ENCODE results near the gene RFC5.

Gene RFC5

DNA sequence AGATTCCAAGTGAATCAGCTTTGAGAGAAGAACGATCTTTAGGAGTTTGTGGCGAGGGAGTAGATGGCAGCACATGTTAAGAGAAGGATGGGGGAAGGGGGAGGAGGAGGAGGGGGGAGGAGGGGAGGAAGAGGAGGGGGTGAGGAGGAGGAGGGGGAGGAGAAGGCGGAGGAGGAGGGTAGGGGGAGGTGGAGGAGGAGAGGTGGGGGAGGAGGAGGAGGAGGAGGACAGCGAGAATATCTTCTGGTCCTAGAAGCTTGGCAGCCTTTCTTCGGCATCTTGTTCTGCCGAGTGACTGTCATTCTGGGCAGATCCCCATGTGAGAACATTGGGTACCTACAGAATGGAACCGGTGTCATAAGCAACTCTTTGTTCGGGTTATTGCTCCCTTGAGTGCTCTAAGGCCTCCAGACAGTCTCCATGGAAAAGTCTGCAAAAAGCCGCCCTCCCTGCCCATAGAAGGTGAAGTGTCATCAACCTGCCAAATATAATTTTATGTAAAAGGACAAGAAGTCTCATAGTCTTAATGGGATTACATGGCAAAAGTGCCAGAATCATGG lies 6.9 kb downstream of the RFC5 start:
- TF ChIP-seq, protein P1, sequence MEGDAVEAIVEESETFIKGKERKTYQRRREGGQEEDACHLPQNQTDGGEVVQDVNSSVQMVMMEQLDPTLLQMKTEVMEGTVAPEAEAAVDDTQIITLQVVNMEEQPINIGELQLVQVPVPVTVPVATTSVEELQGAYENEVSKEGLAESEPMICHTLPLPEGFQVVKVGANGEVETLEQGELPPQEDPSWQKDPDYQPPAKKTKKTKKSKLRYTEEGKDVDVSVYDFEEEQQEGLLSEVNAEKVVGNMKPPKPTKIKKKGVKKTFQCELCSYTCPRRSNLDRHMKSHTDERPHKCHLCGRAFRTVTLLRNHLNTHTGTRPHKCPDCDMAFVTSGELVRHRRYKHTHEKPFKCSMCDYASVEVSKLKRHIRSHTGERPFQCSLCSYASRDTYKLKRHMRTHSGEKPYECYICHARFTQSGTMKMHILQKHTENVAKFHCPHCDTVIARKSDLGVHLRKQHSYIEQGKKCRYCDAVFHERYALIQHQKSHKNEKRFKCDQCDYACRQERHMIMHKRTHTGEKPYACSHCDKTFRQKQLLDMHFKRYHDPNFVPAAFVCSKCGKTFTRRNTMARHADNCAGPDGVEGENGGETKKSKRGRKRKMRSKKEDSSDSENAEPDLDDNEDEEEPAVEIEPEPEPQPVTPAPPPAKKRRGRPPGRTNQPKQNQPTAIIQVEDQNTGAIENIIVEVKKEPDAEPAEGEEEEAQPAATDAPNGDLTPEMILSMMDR (IDR thresholded peaks at IDR 0.05; ENCODE audit: control extremely low read depth, extremely low read depth, low read depth, missing control alignments) = no peak
- ChIA-PET POLR2A (no interaction called here), CTCF (interaction anchor here (1.2 kb wide), 1 partner anchor 9 kb away, joined by 3 read pairs; no protein-coding TSS in a partner anchor)
- DNase-seq (ENCODE audit: extremely low spot score) = no peak

- POLR2A ChIA-PET = no interaction called here
- CTCF ChIA-PET = interaction anchor here (1.1 kb wide), 1 partner anchor 31 kb away, joined by 3 read pairs; no protein-coding TSS in a partner anchor
- no peak for DNase-seq (ENCODE audit: extremely low spot score)
- TF ChIP-seq, protein P1 (IDR thresholded peaks at IDR 0.05; ENCODE audit: control extremely low read depth, extremely low read depth, low read depth, missing control alignments) = no peak
These were observed 8.7 kb downstream of the RFC5 start for GRCh38 chr12:118025168-118025567.

DNA sequence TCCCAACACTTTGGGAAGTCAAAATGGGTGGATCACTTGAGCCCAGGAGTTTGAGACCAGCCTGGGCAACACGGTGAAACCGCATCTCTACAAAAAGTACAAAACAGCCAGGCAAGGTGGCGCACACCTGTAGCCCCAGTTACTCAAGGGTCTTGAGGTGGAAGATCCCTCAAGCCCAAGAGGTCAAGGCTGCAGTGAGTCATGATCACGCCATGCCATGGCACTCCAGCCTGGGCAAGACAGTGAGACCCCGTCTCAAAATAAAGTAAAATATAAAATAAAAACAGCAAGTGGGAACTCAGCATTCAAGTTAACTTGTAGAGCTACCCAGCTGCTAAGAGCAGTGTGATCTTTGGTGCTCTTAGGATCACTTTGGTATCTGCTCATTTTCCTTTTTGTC lies 12.7 kb downstream of the RFC5 start:
- DNase-seq (ENCODE audit: extremely low spot score) = no peak
- POLR2A ChIA-PET = no interaction called here
- TF ChIP-seq, protein P1 (IDR thresholded peaks at IDR 0.05; ENCODE audit: control extremely low read depth, extremely low read depth, low read depth, missing control alignments) = no peak
- CTCF ChIA-PET = interaction anchor here (0.9 to 1.0 kb wide), 2 partner anchors 12 to 16 kb away, joined by 3 read pairs; no protein-coding TSS in a partner anchor

DNA sequence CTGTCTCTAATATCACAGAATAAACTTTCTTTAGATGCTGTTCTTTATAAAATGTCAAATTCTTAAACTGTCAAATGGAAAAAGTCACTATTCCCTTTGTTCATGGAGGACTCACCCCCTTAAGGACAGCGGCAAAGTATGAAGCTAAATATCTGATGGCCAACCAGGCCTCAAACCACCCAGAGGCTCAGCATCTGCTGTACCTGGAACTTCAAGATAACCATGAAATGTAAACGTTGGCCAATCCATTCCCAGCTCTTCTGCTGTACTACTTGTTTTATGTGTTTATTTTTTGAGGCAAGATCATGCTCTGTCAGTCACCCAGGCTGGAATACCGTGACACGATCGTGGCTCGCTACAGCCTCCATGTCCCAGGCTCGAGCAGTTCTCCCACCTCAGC lies 15.7 kb downstream of the RFC5 start:
- DNase-seq (ENCODE audit: extremely low spot score) = no peak

GRCh38 chr12:118033323-118033722 lies 16.8 kb downstream of the RFC5 start:
- TF ChIP-seq, protein P1 (IDR thresholded peaks at IDR 0.05; ENCODE audit: control extremely low read depth, extremely low read depth, low read depth, missing control alignments) = no peak
- ChIA-PET POLR2A (interaction anchor here (0.8 kb wide), 1 partner anchor 31 kb away, joined by 4 read pairs; no protein-coding TSS in a partner anchor), CTCF (interaction anchor here (1.2 to 2.8 kb wide), 3 partner anchors 13 to 158 kb away, joined by 4 to 10 read pairs (median 6); no protein-coding TSS in a partner anchor)
- no peak for DNase-seq (ENCODE audit: extremely low spot score)

More for the DNA sequence above, 15.7 kb downstream of the RFC5 start:
- ChIA-PET POLR2A (no interaction called here), CTCF (interaction anchor here (0.9 to 2.0 kb wide), 6 partner anchors 9 to 344 kb away, joined by 3 to 7 read pairs (median 3); no protein-coding TSS in a partner anchor)
- TF ChIP-seq, protein P1 (IDR thresholded peaks at IDR 0.05; ENCODE audit: control extremely low read depth, extremely low read depth, low read depth, missing control alignments) = no peak

DNA sequence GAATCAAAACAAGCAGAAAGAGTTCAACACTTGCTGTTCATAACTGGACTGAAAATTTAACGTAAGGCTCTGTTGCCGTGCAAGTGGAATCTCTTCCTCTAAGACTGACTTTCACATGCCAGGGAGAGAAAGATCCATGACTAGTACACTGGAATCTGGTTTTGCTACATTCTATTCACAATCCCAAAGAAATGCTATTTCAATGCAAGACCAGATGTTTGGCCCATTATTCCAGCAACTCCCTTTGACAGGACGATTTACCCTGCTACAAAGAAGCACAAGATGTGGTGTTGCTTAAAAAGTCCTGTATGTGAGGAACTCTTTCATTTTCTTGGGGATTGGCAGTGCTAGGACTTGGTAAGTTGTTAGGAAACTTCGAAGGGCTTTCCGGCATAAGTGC lies 17.4 kb downstream of the RFC5 start:
- CTCF ChIA-PET = interaction anchor here (1.0 to 3.2 kb wide), 5 partner anchors 13 to 342 kb away, joined by 4 to 13 read pairs (median 6); partner anchors contain the start of gene SUDS3
- TF ChIP-seq, protein P1 (IDR thresholded peaks at IDR 0.05; ENCODE audit: control extremely low read depth, extremely low read depth, low read depth, missing control alignments) = no peak
- POLR2A ChIA-PET = interaction anchor here (0.8 kb wide), 1 partner anchor 31 kb away, joined by 4 read pairs; no protein-coding TSS in a partner anchor
- DNase-seq (ENCODE audit: extremely low spot score) = no peak
